Pericardium fibroblast (primary cell): Measurements from ENCODE around the gene DDX39B. TPM values are rescaled to one million over a fixed set of nuclear protein-coding genes. Genes with fewer than 3 reads are reported as not detected.

Experiments
- total RNA-seq: library from RNA; depleted of rRNA; stranded (reverse); fragments of >200 nt; gene quantifications from 2 replicates; pipeline ENCODE4 v1.2.3, GENCODE V29; 2015

DDX39B gene
- total RNA-seq, result 197 and 272 TPM in 2 replicates

GRCh38 chr6:31541658-31542521, at the start of gene DDX39B:
TSS of gene DDX39B (minus strand) at chr6:31542003. CDS start at chr6:31540532, 1,471 bp downstream.

GRCh38 chr6:31586008-31586407, 44.2 kb upstream of the DDX39B start, which contains the start of gene LST1:
TSS of gene LST1 (plus strand) at chr6:31586277. CDS start at chr6:31587300, 1,023 bp downstream.

DNA sequence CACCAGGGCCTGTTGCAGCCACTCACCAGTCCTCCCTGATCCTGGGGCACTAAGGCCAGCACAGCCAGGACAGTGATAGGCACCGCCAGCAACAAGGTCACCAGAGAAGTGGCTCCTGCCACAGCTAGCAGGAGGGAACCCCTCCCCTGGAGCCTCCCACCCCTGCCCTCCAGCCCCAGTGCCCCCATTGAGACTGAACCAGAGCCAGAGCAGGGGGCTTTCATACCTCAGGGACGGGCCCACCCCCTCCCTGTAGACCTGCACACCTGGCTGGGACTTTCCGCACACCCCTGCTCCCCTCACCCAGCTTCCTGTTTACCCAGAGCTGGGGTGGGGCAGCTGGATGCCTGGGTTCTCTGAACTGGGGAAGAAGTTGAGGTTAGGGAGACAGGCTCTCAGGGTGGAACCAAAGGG, 40.4 kb upstream of the DDX39B start, which contains the start of gene LTB:
TSS of gene LTB (minus strand) at position 195 of the 414 bp plus-strand sequence. CDS start at position 188, 7 bp downstream.

DNA sequence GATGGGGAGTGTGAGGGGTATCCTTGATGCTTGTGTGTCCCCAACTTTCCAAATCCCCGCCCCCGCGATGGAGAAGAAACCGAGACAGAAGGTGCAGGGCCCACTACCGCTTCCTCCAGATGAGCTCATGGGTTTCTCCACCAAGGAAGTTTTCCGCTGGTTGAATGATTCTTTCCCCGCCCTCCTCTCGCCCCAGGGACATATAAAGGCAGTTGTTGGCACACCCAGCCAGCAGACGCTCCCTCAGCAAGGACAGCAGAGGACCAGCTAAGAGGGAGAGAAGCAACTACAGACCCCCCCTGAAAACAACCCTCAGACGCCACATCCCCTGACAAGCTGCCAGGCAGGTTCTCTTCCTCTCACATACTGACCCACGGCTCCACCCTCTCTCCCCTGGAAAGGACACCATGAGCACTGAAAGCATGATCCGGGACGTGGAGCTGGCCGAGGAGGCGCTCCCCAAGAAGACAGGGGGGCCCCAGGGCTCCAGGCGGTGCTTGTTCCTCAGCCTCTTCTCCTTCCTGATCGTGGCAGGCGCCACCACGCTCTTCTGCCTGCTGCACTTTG, 33.6 kb upstream of the DDX39B start, which contains the start of gene TNF:
TSS of gene TNF (plus strand) at position 231 of the 567 bp plus-strand sequence. CDS start at position 408, 177 bp downstream.

GRCh38 chr6:31572041-31572911, 30.5 kb upstream of the DDX39B start, which contains the start of gene LTA:
TSS of gene LTA (plus strand) at chr6:31572289. CDS start at chr6:31572743, 454 bp downstream.

GRCh38 chr6:31546958-31547726, 5.3 kb upstream of the DDX39B start, which contains the start of gene NFKBIL1:
TSS of gene NFKBIL1 (plus strand) at chr6:31547608. CDS start at chr6:31547695, 87 bp downstream.

DNA sequence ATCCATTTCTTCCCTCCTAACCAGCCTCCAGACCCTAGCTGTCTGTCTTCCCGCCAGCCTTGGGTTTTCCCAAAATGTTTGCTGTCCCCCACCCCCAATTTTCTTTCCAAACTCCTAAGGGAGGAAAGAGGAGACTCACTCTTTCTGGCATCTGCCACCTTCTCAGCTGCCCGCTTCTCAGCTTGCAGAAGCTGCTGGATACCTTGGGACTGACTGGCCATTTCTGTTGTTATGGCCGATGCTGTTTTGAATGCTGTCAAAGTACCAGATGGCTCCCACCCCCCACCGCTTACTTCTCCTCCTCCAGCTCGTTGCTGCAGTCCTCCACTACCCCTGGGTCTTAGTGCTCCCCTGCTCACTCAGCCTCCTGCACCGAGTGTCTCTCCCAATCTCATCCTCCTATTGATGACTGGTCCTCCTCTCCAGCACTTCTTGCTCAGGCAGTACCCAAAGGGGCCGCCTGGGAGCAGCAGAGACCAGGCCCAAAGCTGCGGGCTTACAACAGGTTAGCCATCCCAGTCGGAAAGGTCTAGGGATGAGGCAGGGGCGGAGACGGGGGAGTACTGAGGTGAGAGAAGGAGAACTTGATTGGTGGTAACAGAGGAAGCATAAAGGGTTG, 4.6 kb upstream of the DDX39B start, which contains the start of gene ATP6V1G2:
TSS of gene ATP6V1G2 (minus strand) at position 270 of the 619 bp plus-strand sequence. CDS start at position 221, 49 bp downstream.

DNA sequence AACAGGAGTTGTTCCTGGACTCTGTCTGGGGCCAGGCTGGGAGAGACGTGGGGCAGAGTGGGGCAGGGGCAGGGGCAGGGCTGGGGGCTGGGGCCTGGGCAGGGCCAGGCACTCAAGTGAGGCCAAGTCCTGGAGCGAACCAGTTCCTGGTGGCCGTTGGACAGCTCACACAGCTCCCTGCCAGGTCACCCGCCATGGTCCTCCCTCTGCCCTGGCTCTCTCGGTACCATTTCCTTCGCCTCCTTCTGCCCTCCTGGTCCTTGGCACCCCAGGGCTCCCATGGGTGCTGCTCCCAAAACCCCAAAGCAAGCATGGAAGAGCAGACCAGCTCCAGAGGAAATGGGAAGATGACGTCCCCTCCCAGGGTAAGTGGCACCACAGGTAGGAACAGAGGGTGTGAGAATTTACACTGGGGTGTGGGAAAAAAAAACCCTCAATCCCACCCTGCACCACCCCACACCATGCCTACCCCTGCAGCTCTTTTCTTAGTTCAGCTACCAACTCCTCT, 12.9 kb downstream of the DDX39B start, which contains the start of gene MCCD1:
TSS of gene MCCD1 (plus strand) at position 142 of the 508 bp plus-strand sequence. CDS start at position 195, 53 bp downstream.

DNA sequence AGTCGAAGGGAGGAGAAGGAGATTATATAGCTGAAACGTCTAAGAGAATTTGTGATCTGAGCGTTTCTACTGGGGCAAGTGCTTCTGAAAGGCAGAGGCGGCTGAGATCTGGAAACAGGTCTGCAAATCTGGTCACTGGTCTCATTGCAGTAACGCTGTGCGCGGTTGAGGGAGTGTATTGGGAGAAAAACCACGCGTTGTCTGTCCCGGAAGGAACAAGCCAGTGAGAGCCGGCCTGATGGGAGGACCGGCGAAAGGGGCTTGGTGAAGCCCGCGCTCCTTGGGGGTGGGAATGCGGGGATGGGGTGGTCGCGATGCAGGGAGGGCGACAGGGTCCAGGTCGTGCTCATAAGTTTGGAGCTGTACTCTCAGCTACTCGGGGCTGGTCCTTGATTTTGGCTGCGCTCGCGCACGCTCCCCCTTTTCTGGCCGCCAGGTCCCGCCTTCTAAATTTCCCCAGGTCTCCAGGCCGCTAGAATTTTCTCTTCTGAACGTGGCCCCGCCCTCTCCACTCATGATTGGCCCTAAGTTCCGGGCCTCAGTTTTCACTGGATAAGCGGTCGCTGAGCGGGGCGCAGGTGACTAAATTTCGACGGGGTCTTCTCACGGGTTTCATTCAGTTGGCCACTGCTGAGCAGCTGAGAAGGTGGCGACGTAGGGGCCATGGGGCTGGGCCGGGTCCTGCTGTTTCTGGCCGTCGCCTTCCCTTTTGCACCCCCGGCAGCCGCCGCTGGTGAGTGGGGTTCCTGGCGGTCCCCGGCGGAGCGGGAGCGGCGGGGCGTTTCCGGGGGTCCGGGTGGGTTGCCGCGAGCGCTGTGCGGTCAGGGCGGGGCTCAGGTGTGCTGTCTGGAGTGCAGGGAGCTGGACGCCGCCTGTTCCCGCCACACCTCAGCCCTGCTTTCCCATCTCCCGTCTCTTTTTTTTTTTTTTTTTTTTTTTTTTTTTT, 44.0 kb downstream of the DDX39B start, which contains the start of gene MICB:
TSS of gene MICB (plus strand) at position 615 of the 946 bp plus-strand sequence. CDS start at position 664, 49 bp downstream.

Other genes with a start within 250 kb of the DDX39B start
- 77.2 and 211 TPM in 2 replicates for gene HLA-B, start 184.8 kb downstream of the DDX39B start, total RNA-seq
- gene MICA, start 138.4 kb downstream of the DDX39B start, total RNA-seq, result 21.0 and 25.6 TPM in 2 replicates
- gene MICB, start 43.9 kb downstream of the DDX39B start, total RNA-seq, result 3.9 and 12.6 TPM in 2 replicates
- gene MCCD1, start 13.0 kb downstream of the DDX39B start, total RNA-seq, result not detected in 2 replicates
- gene ATP6V1G2, start 4.6 kb upstream of the DDX39B start, total RNA-seq, result 2.7 and 7.2 TPM in 2 replicates
- gene NFKBIL1, start 5.6 kb upstream of the DDX39B start, total RNA-seq, result 16.6 and 19.9 TPM in 2 replicates
- not detected in 2 replicates for gene LTA, start 30.3 kb upstream of the DDX39B start, total RNA-seq
- gene TNF, start 33.6 kb upstream of the DDX39B start, total RNA-seq, result not detected in 2 replicates
- 0.17 TPM in 1 of 2 replicates, not detected in the other for gene LTB, start 40.4 kb upstream of the DDX39B start, total RNA-seq
- not detected in 2 replicates for gene LST1, start 44.3 kb upstream of the DDX39B start, total RNA-seq
- not detected in 2 replicates for gene NCR3, start 51.0 kb upstream of the DDX39B start, total RNA-seq
- gene AIF1, start 73.2 kb upstream of the DDX39B start, total RNA-seq, result 1.4 TPM in 1 of 2 replicates, not detected in the other
- 71.2 and 71.5 TPM in 2 replicates for gene PRRC2A, start 78.7 kb upstream of the DDX39B start, total RNA-seq
- gene BAG6, start 110.7 kb upstream of the DDX39B start, total RNA-seq, result 164 and 183 TPM in 2 replicates
- 0.51 and 3.2 TPM in 2 replicates for gene APOM, start 113.9 kb upstream of the DDX39B start, total RNA-seq
- 14.3 and 14.8 TPM in 2 replicates for gene C6orf47, start 118.8 kb upstream of the DDX39B start, total RNA-seq
- 13.4 and 15.3 TPM in 2 replicates for gene GPANK1, start 123.0 kb upstream of the DDX39B start, total RNA-seq
- gene CSNK2B, start 124.1 kb upstream of the DDX39B start, total RNA-seq, result 205 and 210 TPM in 2 replicates
- gene LY6G5B, start 128.0 kb upstream of the DDX39B start, total RNA-seq, result 1.0 and 1.2 TPM in 2 replicates
- 0.43 TPM in 1 of 2 replicates, not detected in the other for gene LY6G5C, start 139.1 kb upstream of the DDX39B start, total RNA-seq
- 25.7 and 29.2 TPM in 2 replicates for gene ABHD16A, start 161.3 kb upstream of the DDX39B start, total RNA-seq
- not detected in 2 replicates for gene LY6G6F, start 164.9 kb upstream of the DDX39B start, total RNA-seq
- not detected in 2 replicates for gene LY6G6D, start 173.3 kb upstream of the DDX39B start, total RNA-seq
- not detected in 2 replicates for gene LY6G6C, start 179.7 kb upstream of the DDX39B start, total RNA-seq
- not detected in 2 replicates for gene MPIG6B, start 181.4 kb upstream of the DDX39B start, total RNA-seq
- 70.2 and 88.5 TPM in 2 replicates for gene DDAH2, start 187.3 kb upstream of the DDX39B start, total RNA-seq
- gene CLIC1, start 194.5 kb upstream of the DDX39B start, total RNA-seq, result 266 and 364 TPM in 2 replicates
- gene MSH5, start 198.0 kb upstream of the DDX39B start, total RNA-seq, result 4.2 and 4.7 TPM in 2 replicates
- gene SAPCD1, start 220.7 kb upstream of the DDX39B start, total RNA-seq, result 1.2 and 2.8 TPM in 2 replicates
- gene VWA7, start 235.3 kb upstream of the DDX39B start, total RNA-seq, result not detected in 2 replicates